A549 (cell line): Measurements from ENCODE around the gene ARFRP1. TPM values are rescaled to one million over a fixed set of nuclear protein-coding genes. Genes with fewer than 3 reads are reported as not detected.
A peak's percentile ranks its signal among the peaks of the same experiment; 100 is the strongest.

ENCODE experiments used
- ATAC-seq, 2 experiments: fragments of 200-7000 bp in 1 of 2; fragments of >200 bp in 1 of 2; cut with Nextera tagmentation in 1 of 2; cut with Tn5 transposase in 1 of 2; 3 replicates each; pipeline versions ENCODE4 v1.8.0 to v1.9.1; 2018 to 2020; ENCODE audit warnings: mild to moderate bottlenecking in 1 of 2, moderate library complexity in 1 of 2
- CTCF ChIA-PET: fragments of 300-600 bp; sonication (Branson Sonifier 250); formaldehyde crosslinking; extraction: SDS; loops from one replicate; lab custom pipeline; 2021; ENCODE audit warnings: antibody characterized with exemption, inconsistent platforms; lab: Yijun Ruan, JAX
- POLR2A ChIA-PET: fragments of 350-600 bp; formaldehyde crosslinking; extraction: SDS; loops from one replicate; lab custom pipeline; 2021; ENCODE audit warnings: antibody characterized with exemption, inconsistent platforms; lab: Yijun Ruan, JAX
- DNase-seq, 2 experiments: peaks; one replicate each; pipeline versions ENCODE4 v3.0.0 to v3.0.0-alpha.2; 2011 to 2016; ENCODE audit warnings: low read depth in 1 of 2, low spot score in 1 of 2
- FAIRE-seq: peaks from 2 replicates; lab custom pipeline; 2011; peaks lifted over from hg19 to GRCh38; lab: Jason Lieb, UNC
- H3K27ac ChIP-seq, 2 experiments: fragments of >200 bp; sonication (Bioruptor Twin); formaldehyde crosslinking; 3 replicates each; pipeline ENCODE4 v1.5.1; 2016 to 2017
- H3K4me1 ChIP-seq: fragments of >200 bp; sonication (Bioruptor Twin); formaldehyde crosslinking; 3 replicates; pipeline ENCODE4 v1.6.1; 2016
- H3K4me2 ChIP-seq: fragments of >200 bp; sonication (Bioruptor Twin); formaldehyde crosslinking; 3 replicates; pipeline ENCODE4 v1.6.1; 2016
- H3K4me3 ChIP-seq: fragments of >200 bp; sonication (Bioruptor Twin); formaldehyde crosslinking; 3 replicates; pipeline ENCODE4 v1.5.1; 2016
- H3K9me3 ChIP-seq: fragments of >200 bp; sonication (Bioruptor Twin); formaldehyde crosslinking; 3 replicates; pipeline ENCODE4 v1.6.1; 2016
- BHLHE40 ChIP-seq: IDR thresholded peaks from 2 replicates; pipeline ENCODE4 v1.6.1; 2012; ENCODE audit warnings: low read depth, low read length, inconsistent platforms
- CBX2 ChIP-seq: fragments of 200-600 bp; sonication (generic); IDR thresholded peaks from 2 replicates; pipeline ENCODE4 v1.6.1; 2016; ENCODE audit warnings: low read depth, mild to moderate bottlenecking, borderline replicate concordance
- CHD2 ChIP-seq: fragments of 150-350 bp; IDR thresholded peaks from 2 replicates; pipeline ENCODE4 v1.6.1; 2014; ENCODE audit warnings: low read length; ENCODE audit not compliant: partially characterized antibody
- EHF ChIP-seq: fragments of 250-450 bp; sonication (Bioruptor Pico); IDR thresholded peaks from 2 replicates; pipeline ENCODE4 v1.5.0; 2020; ENCODE audit warnings: mild to moderate bottlenecking
- EHMT2 ChIP-seq: fragments of 200-600 bp; sonication (generic); IDR thresholded peaks from 2 replicates; pipeline ENCODE4 v1.6.1; 2016; ENCODE audit warnings: antibody characterized with exemption, low read depth, mild to moderate bottlenecking, moderate library complexity
- EP300 ChIP-seq, 2 experiments: fragments of >200 bp; sonication (Bioruptor Twin); formaldehyde crosslinking; IDR thresholded peaks; 2 replicates in 1 of 2; 3 replicates in 1 of 2; pipeline ENCODE4 v1.6.1; 2016 to 2017
- FOXS1 ChIP-seq: fragments of 250-450 bp; sonication (Bioruptor Pico); IDR thresholded peaks from 2 replicates; pipeline ENCODE4 v1.5.0; 2020; ENCODE audit warnings: mild to moderate bottlenecking, moderate library complexity
- HMGXB4 ChIP-seq: fragments of 250-450 bp; sonication (Bioruptor Pico); IDR thresholded peaks from 2 replicates; pipeline ENCODE4 v1.5.0; 2021; ENCODE audit warnings: mild to moderate bottlenecking, moderate library complexity, borderline replicate concordance
- JUN ChIP-seq, 2 experiments: fragments of >200 bp; sonication (Bioruptor Twin); formaldehyde crosslinking; IDR thresholded peaks; 2 replicates in 1 of 2; 3 replicates in 1 of 2; pipeline ENCODE4 v1.6.1; 2016 to 2017
- KDM1A ChIP-seq: fragments of 200-600 bp; sonication (generic); IDR thresholded peaks from 2 replicates; pipeline ENCODE4 v1.6.1; 2016; ENCODE audit warnings: low read depth, mild to moderate bottlenecking
- NFE2L2 ChIP-seq: fragments of 150-350 bp; conservative IDR thresholded peaks from 2 replicates; pipeline ENCODE4 v1.6.1; 2014; ENCODE audit warnings: low read length
- PHF8 ChIP-seq: fragments of 200-600 bp; sonication (generic); IDR thresholded peaks from 2 replicates; pipeline ENCODE4 v1.6.1; 2016; ENCODE audit warnings: low read depth, mild to moderate bottlenecking, antibody characterized with exemption, moderate library complexity, borderline replicate concordance
- POLR2A ChIP-seq: IDR thresholded peaks from 2 replicates; pipeline ENCODE4 v1.6.1; 2012; ENCODE audit warnings: mild to moderate bottlenecking, low read length
- RFX5 ChIP-seq: fragments of 450-650 bp; IDR thresholded peaks from 2 replicates; pipeline ENCODE4 v1.7.1; 2014; ENCODE audit warnings: antibody characterized with exemption, mild to moderate bottlenecking, moderate library complexity
- SMC3 ChIP-seq: fragments of >200 bp; sonication (Bioruptor Twin); formaldehyde crosslinking; IDR thresholded peaks from 3 replicates; pipeline ENCODE4 v1.6.1; 2018; ENCODE audit warnings: inconsistent platforms
- SREBF2 ChIP-seq: fragments of 450-650 bp; IDR thresholded peaks from 2 replicates; pipeline ENCODE4 v1.6.1; 2014; ENCODE audit warnings: mild to moderate bottlenecking, moderate library complexity
- ZC3H11A ChIP-seq: fragments of 450-650 bp; IDR thresholded peaks from 2 replicates; pipeline ENCODE4 v1.6.1; 2014; ENCODE audit warnings: antibody characterized with exemption, mild to moderate bottlenecking
- ZFP36 ChIP-seq: fragments of 450-650 bp; IDR thresholded peaks from 2 replicates; pipeline ENCODE4 v1.6.1; 2014; ENCODE audit warnings: borderline replicate concordance; ENCODE audit not compliant: partially characterized antibody
- ZNF302 ChIP-seq: fragments of 250-450 bp; sonication (Bioruptor Pico); IDR thresholded peaks from 2 replicates; pipeline ENCODE4 v1.9.0; 2021; ENCODE audit warnings: inconsistent platforms, mild to moderate bottlenecking, moderate library complexity
- ZSCAN20 ChIP-seq: fragments of 250-450 bp; sonication (Bioruptor Pico); IDR thresholded peaks from 2 replicates; pipeline ENCODE4 v1.8.0; 2022; ENCODE audit warnings: mild to moderate bottlenecking, moderate library complexity
- WGBS: methylation state at CpG from one replicate; pipeline ENCODE4 v1.1.6; 2017; ENCODE audit errors: missing lambda C conversion rate; 5-methylcytosine and 5-hydroxymethylcytosine counted together
- polyA plus RNA-seq, 4 experiments: library from polyadenylated mRNA; depleted of rRNA in 3 of 4; stranded (reverse); fragments of >200 nt; fragmentation: RNase III in 1 of 4; extraction: RNeasy Plus Mini Kit Qiagen cat#74134 plus additional on column Dnase treatment in 1 of 4; gene quantifications; 2 replicates in 3 of 4; 3 replicates in 1 of 4; pipeline ENCODE4 v1.2.3, GENCODE V29; 2011 to 2017
- TF ChIP-seq, protein P1 (sequence below): IDR thresholded peaks from 2 replicates; pipeline ENCODE4 v1.6.1; 2012
- TF ChIP-seq, protein P2 (sequence below): fragments of >200 bp; sonication (Bioruptor Twin); formaldehyde crosslinking; IDR thresholded peaks from 3 replicates; pipeline ENCODE4 v1.6.1; 2016

The ARFRP1 gene
- polyA plus RNA-seq, 2 of the 4 experiments (the other 2 are of a cell fraction): 25.1 to 29.7 TPM

DNA sequence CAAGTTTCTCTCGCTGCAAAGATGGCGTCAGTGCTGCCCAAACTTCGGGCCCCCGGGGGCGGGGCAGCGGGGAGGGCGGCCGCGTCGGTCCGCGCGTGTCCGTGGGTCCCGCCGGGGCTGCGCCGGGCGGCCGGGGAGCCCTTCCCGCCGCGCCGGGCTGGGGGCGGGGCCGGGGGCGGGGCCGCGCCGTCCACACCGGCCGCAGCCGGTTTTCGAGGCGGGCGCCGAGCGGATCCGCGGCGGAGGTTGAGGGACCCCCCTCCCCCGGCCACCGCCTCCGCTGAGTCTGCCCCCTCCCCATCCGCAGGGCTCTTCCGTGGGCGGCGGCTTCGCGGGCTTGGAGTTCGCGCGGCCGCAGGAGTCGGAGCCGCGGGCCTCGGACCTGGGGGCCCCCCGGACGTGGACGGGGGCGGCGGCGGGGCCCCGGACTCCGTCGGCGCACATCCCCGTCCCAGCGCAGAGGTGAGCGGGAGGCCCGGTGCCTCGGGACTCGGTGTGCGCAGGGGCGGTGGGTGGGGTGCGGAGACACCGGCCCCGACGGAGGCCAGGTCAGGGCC, 32.4 kb upstream of the ARFRP1 start:
- peak; percentile 21 to 27 for ATAC-seq
- FAIRE-seq: no peak
- WGBS: no CpG with 5 or more reads among the region's 80 CpGs

DNA sequence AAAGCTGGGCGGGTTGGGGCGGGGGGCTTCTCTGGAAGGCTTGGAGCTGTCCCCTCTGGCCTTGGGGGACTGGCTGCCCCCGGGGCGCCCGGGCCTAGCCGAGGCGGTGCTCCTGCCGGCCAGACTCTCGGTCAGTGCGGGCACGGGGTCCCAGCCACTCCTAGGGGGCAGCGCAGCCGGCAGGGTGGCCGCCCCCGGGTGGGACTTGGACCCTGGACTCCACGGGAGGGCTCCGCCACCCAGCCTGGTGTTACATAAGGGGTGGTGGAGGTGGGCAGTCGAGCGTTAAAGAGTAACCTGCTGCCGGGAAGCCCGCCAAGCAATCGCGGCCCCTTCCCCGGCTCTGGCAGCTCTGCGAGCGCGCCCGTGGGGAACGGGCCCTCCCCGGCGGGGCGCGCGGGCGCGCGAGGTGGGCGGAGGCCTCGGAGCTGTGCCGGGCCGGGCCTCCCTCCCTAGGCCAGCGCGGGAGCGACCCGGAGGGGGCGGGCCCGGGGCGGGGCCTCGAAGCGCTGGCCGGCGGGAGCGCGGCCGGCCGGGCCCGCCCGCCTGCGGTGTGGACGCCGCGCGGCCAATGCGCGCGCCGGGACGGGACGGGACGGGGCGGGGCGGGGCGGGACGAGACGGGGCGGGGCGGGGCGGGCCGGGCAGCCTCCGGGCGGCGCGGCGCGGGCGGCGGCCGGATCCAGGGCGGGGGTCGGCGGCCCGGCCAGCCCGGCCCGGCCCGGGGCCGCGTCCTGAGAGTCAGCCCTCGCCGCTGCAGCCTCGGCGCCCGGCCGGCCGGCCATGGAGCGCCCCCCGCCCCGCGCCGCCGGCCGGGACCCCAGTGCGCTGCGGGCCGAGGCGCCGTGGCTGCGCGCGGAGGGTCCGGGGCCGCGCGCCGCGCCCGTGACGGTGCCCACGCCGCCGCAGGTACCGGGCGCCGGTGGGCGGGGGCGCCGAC, 31.6 kb upstream of the ARFRP1 start, which contains the start of gene SLC2A4RG:
Gene SLC2A4RG, plus strand, starts transcription at position 647 of the 940 bp plus-strand sequence. Its CDS starts 137 bp downstream, at position 784.
- Histone ChIP-seq H3K4me3 (peak within 1 kb of the TSS; percentile 97), H3K4me1 (peaks cover 17% of the 10 kb centered on the region), H3K4me2 (peak within 1 kb of the TSS; percentile 98), H3K9me3 (no peaks in the 10 kb centered on the region), H3K27ac (peak within 1 kb of the TSS; percentile 93 to 96)
- ChIA-PET POLR2A (interaction anchor here (1.0 to 1.2 kb wide), 2 partner anchors 32 to 126 kb away, joined by 3 read pairs; partner anchors contain the start of genes ARFRP1, TPD52L2 and ZGPAT), CTCF (interaction anchor here (1.1 kb wide), 1 partner anchor 41 kb away, joined by 3 read pairs; no protein-coding TSS in a partner anchor)
- peak; percentile 44 to 56 for ATAC-seq
- 85% methylated on average over 4 of the region's 136 CpGs for WGBS
- 0 out of 2 replicates have a peak, but pooled peaks have one; percentile 8 for TF ChIP-seq POLR2A
- TF ChIP-seq, protein P1, sequence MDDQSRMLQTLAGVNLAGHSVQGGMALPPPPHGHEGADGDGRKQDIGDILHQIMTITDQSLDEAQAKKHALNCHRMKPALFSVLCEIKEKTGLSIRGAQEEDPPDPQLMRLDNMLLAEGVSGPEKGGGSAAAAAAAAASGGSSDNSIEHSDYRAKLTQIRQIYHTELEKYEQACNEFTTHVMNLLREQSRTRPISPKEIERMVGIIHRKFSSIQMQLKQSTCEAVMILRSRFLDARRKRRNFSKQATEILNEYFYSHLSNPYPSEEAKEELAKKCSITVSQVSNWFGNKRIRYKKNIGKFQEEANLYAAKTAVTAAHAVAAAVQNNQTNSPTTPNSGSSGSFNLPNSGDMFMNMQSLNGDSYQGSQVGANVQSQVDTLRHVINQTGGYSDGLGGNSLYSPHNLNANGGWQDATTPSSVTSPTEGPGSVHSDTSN: 0 out of 2 replicates have a peak, but pooled peaks have one; percentile 5
- no peak for TF ChIP-seq ZFP36
- no peak for FAIRE-seq
- peak; percentile 74 to 90 for DNase-seq

More for the DNA sequence above, 32.4 kb upstream of the ARFRP1 start:
- Histone ChIP-seq H3K9me3 (no peaks in the 10 kb centered on the region), H3K4me1 (peaks cover 17% of the 10 kb centered on the region), H3K27ac (peak overlapping the region; percentile 93 to 96), H3K4me2 (peak overlapping the region; percentile 98), H3K4me3 (peak overlapping the region; percentile 97)
- POLR2A ChIA-PET: interaction anchor here (1.2 to 1.6 kb wide), 7 partner anchors 12 to 240 kb away, joined by 3 to 16 read pairs (median 5); partner anchors contain the start of genes ARFRP1, PPDPF, TPD52L2 and ZGPAT
- CTCF ChIA-PET: interaction anchor here (0.7 to 2.2 kb wide), 8 partner anchors 11 to 246 kb away, joined by 3 to 12 read pairs (median 3); no protein-coding TSS in a partner anchor
- no peak for TF ChIP-seq RFX5
- TF ChIP-seq SREBF2: no peak
- TF ChIP-seq POLR2A: no peak
- TF ChIP-seq CHD2: no peak
- TF ChIP-seq CBX2: no peak
- TF ChIP-seq HMGXB4 (CRISPR knock-in tag): no peak
- TF ChIP-seq JUN (IDR thresholded peaks at IDR 0.05): peak in 1 of 2 experiments; percentile 45; a peak in 1 of 5 replicates
- TF ChIP-seq FOXS1: no peak
- TF ChIP-seq ZNF302: no peak
- TF ChIP-seq, protein P2, sequence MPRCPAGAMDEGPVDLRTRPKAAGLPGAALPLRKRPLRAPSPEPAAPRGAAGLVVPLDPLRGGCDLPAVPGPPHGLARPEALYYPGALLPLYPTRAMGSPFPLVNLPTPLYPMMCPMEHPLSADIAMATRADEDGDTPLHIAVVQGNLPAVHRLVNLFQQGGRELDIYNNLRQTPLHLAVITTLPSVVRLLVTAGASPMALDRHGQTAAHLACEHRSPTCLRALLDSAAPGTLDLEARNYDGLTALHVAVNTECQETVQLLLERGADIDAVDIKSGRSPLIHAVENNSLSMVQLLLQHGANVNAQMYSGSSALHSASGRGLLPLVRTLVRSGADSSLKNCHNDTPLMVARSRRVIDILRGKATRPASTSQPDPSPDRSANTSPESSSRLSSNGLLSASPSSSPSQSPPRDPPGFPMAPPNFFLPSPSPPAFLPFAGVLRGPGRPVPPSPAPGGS: 0 out of 3 replicates have a peak, but pooled peaks have one; percentile 37
- TF ChIP-seq ZC3H11A: no peak
- 0 out of 2 replicates have a peak, but pooled peaks have one; percentile 23 for TF ChIP-seq PHF8
- TF ChIP-seq KDM1A: no peak
- no peak for TF ChIP-seq BHLHE40
- TF ChIP-seq ZSCAN20 (CRISPR knock-in tag): no peak
- TF ChIP-seq SMC3: no peak
- TF ChIP-seq EP300 (IDR thresholded peaks at IDR 0.05): no peak
- TF ChIP-seq EHMT2: no peak
- no peak for TF ChIP-seq EHF (CRISPR knock-in tag)
- no peak for TF ChIP-seq NFE2L2
- peak in 1 of 2 experiments; percentile 45 for DNase-seq
